Small intestine (tissue), 7 donors: ENCODE results near the gene NCKAP5. TPM values are rescaled to one million over a fixed set of nuclear protein-coding genes. Genes with fewer than 3 reads are reported as not detected.

Experiments used
- DNase-seq, 2 donors: peaks; one replicate each; pipeline versions ENCODE4 v3.0.0 to v3.0.0-alpha.2; 2013
- FAIRE-seq: peaks from 2 replicates; lab custom pipeline; 2012; peaks lifted over from hg19 to GRCh38; lab: Jason Lieb, UNC
- H3K27ac ChIP-seq, 3 donors: one replicate each; pipeline ENCODE4 v1.5.1; 2013; ENCODE audit warnings: low read length in 2 of 3, mild to moderate bottlenecking in 2 of 3, control low read depth in 1 of 3, inconsistent platforms in 1 of 3, low read depth in 1 of 3, moderate library complexity in 1 of 3
- H3K27me3 ChIP-seq, 3 donors: one replicate each; pipeline ENCODE4 v1.6.1; 2013; ENCODE audit warnings: low read length in 3 of 3, inconsistent platforms in 1 of 3; ENCODE audit not compliant: control insufficient read depth in 3 of 3, insufficient read depth in 3 of 3
- H3K36me3 ChIP-seq, 3 donors: one replicate each; pipeline ENCODE4 v1.6.1; 2013; ENCODE audit warnings: low read length in 3 of 3, inconsistent platforms in 1 of 3, low read depth in 1 of 3, mild to moderate bottlenecking in 1 of 3, moderate library complexity in 1 of 3; ENCODE audit not compliant: control insufficient read depth in 3 of 3, insufficient read depth in 2 of 3
- H3K4me1 ChIP-seq, 3 donors: one replicate each; pipeline ENCODE4 v1.6.1; 2013; ENCODE audit warnings: low read length in 2 of 3, inconsistent platforms in 1 of 3, low read depth in 1 of 3, mild to moderate bottlenecking in 1 of 3, moderate library complexity in 1 of 3; ENCODE audit not compliant: control insufficient read depth in 3 of 3, insufficient read depth in 2 of 3
- H3K4me3 ChIP-seq, 3 donors: one replicate each; pipeline ENCODE4 v1.5.1; 2013; ENCODE audit warnings: low read length in 3 of 3, control low read depth in 1 of 3, inconsistent platforms in 1 of 3, low read depth in 1 of 3, mild to moderate bottlenecking in 1 of 3, moderate library complexity in 1 of 3
- H3K9me3 ChIP-seq, 2 donors: one replicate each; pipeline ENCODE4 v1.6.1; 2013; ENCODE audit warnings: low read depth in 1 of 2, low read length in 1 of 2; ENCODE audit not compliant: control insufficient read depth in 2 of 2, insufficient read depth in 1 of 2
- WGBS, 3 donors: extraction: QIAGEN DNeasy Blood & Tissue Kit; methylation state at CpG; one replicate each; pipeline ENCODE4 v1.1.7; 2013; 5-methylcytosine and 5-hydroxymethylcytosine counted together
- polyA plus RNA-seq, 4 donors: library from polyadenylated mRNA; stranded (reverse) in 3 of 4; unstranded in 1 of 4; fragments of 200-250 nt in 3 of 4; fragments of 120-200 nt in 1 of 4; gene quantifications; one replicate each; pipeline versions ENCODE4 v1.2.1 to v1.2.3, GENCODE V29; 2013
- donor health status: healthy with polysubstance abuse.
- donor health status: control.
- donor health status: control.
- donor health status: Bipolar disorder and iron deficiency.
- donor health status: healthy.

The NCKAP5 gene
- polyA plus RNA-seq, 4 donors, result 0.52 to 7.8 (median 6.5) TPM

DNA sequence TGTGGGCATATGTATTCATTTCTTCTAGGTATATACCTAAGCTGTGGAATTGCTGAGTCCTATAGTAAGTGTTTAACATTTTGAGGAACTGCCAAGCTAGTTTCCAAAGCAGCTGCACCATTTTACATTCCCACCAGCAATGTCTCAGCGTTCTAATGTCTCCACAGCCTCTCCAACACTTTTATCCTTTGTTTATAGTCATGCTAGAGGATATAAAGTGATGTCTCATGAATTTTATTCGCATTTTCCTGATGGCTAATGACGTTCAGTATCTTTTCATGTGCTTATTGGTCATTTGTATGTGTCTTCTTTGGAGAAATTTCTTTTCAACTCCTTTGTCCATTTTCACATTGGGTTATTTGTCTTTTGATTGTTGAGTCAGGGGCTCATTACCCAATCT lies 295.2 kb downstream of the NCKAP5 start:
- Histone ChIP-seq H3K27ac (no peak overlapping the region), H3K27me3 (no peaks in the 10 kb centered on the region), H3K36me3 (no peaks in the 10 kb centered on the region), H3K9me3 (no peaks in the 10 kb centered on the region), H3K4me1 (no peaks in the 10 kb centered on the region), H3K4me3 (no peak overlapping the region)
- DNase-seq, result no peak
- 50 to 72% (median 68%) methylated on average over 3 of the region's 3 CpGs for WGBS, 3 donors
- FAIRE-seq, result no peak

DNA sequence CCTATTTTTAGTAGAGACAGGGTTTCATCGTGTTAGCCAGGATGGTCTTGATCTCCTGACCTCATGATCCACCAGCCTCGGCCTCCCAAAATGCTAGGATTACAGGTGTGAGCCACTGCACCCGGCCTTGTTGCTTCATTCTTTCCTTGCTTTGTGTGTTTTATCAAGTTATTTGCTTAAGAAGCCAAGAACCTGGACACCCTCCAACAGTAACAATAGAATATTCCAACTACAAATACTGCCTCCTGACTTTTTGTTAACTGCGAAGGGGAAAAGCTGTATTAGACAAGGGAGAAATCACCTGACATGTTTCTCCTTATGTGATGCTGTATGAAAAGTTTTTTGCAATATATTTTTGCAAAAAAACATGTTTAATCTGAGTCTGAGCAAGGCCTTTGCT lies 297.2 kb downstream of the NCKAP5 start:
- FAIRE-seq (no peak), DNase-seq (no peak)
- no peak overlapping the region for H3K4me3 ChIP-seq
- 80 to 84% (median 82%) methylated on average over 4 of the region's 4 CpGs for WGBS, 3 donors
- no peaks in the 10 kb centered on the region for H3K9me3 ChIP-seq
- H3K27ac ChIP-seq, result no peak overlapping the region
- peaks cover 0 to 2% (median 0%) of the 10 kb centered on the region in 3 donors for H3K4me1 ChIP-seq
- peaks cover 1 to 4% (median 2%) of the 10 kb centered on the region in 3 donors for H3K27me3 ChIP-seq
- H3K36me3 ChIP-seq, result no peaks in the 10 kb centered on the region

DNA sequence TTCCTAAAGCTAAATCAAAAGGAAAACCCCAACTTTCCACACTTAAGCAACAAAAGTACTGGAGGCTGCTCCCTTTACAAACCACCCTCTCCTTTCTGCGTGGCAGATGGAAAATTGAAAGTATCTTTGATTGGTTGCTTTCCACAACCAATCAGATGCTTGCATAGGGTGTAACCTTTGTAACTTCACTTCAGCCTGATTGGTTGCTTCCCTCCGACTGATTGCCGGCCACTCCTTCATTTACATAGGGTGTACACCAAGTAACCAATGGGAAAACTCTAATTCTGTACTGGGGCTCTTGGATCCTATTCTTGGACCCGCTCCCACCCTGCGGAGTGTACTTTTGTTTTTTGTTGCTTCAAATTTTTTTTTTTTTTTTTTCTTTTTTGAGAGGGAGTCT lies 297.7 kb downstream of the NCKAP5 start:
- DNase-seq (no peak), FAIRE-seq (no peak)
- WGBS, 3 donors, result 89 to 93% (median 89%) methylated on average over 5 of the region's 5 CpGs
- no peaks in the 10 kb centered on the region for H3K9me3 ChIP-seq
- H3K4me3 ChIP-seq, result no peak overlapping the region
- H3K27me3 ChIP-seq, result peaks cover 2 to 7% (median 4%) of the 10 kb centered on the region in 3 donors
- H3K36me3 ChIP-seq, result no peaks in the 10 kb centered on the region
- H3K4me1 ChIP-seq, result peaks cover 0 to 3% (median 1%) of the 10 kb centered on the region in 3 donors
- no peak overlapping the region for H3K27ac ChIP-seq

DNA sequence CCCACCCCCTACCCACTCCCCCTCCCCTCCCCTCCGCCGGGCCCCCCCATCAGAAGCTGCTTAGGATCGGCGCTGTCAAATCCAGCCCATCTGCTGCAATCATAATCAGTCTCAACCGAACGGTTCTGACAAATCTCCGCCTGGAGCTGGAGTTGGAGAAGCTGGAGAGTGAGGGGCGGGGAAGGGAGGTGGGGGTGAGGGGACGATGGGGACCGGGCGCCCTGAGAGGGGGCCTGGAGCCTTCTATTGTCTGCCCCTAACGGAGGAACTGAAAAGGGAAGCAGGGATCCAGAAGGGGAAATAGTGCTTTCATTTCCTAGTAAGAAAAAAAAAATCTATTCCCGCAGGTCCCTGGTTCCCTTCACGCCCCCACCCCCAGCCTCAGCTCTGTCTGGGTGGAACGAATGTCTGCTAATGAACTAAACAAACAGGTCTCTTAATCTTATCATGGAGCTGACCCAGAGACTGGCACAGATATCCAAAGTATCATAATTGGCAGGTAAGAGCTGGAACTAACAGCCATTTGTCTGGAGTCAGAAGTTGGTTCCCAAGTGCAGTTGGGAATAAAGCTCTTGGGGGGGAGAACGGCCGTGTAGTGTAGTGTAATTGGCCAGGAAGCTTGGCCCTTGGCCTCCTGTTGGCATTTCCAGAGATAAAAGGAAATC lies 301.2 kb downstream of the NCKAP5 start:
- FAIRE-seq (no peak), DNase-seq (peak in 1 of 2 donors; percentile 23)
- Histone ChIP-seq H3K4me1 (peaks cover 0 to 3% (median 3%) of the 10 kb centered on the region in 3 donors), H3K9me3 (no peaks in the 10 kb centered on the region), H3K27ac (no peak overlapping the region), H3K4me3 (peak overlapping the region in 2 of 3 donors; percentile 1 to 38), H3K36me3 (no peaks in the 10 kb centered on the region), H3K27me3 (peaks cover 2 to 10% (median 4%) of the 10 kb centered on the region in 3 donors)
- 1 to 2% (median 1%) methylated on average over 16 to 17 of the region's 17 CpGs for WGBS, 3 donors

DNA sequence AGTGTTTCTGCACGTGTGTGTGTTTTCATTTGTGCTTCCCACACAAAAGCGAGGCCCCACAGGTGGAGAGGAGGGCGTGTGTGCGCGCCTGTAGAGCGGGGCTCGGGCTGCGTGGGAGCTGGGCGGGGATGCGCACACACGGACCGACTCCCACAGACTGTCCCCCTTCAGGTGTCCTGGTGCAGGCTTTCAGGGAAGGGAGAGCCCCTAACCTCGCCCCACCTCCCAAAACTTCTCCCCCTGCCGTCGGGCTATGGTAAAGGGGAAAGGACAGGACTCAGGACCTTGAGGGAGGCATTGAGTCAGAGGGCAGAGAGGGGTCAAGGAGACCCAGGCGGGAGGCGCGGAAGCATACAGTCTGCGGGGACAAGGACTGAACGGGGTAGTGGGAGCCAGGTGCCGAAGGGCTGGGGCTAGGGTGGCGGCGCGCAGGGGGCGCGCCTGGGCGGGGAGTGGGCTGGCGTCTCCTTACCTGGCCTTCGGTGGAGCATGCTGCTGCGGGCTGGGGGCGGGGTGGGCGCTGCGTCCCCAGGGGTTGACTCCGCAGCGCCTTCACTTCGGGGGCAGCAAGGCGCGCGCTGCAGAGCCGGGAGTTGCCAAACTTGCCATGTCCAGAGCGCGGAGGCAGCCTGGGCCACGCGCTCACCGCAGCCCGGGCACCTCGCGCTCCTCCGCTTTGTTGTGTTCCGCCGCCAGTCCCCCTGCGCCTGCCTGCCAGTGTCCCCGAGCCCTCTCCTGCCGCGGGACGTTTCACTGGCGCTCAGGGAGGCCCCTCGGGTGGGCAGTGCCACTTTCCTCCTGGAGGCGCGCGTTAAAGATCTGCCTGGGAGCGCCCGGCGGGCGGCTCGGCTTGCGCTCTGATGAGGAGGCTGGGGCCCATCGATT lies 302.0 kb downstream of the NCKAP5 start:
- peak overlapping the region; percentile 5 to 38 (median 36) for H3K4me3 ChIP-seq
- H3K27me3 ChIP-seq, result peaks cover 2 to 10% (median 4%) of the 10 kb centered on the region in 3 donors
- 2 to 9% (median 7%) methylated on average over 42 to 68 of the region's 68 CpGs for WGBS, 3 donors
- FAIRE-seq, result no peak
- DNase-seq, result peak in 1 of 2 donors; percentile 48
- peaks cover 0 to 3% (median 3%) of the 10 kb centered on the region in 3 donors for H3K4me1 ChIP-seq
- no peaks in the 10 kb centered on the region for H3K36me3 ChIP-seq
- H3K9me3 ChIP-seq, result no peaks in the 10 kb centered on the region
- no peak overlapping the region for H3K27ac ChIP-seq

DNA sequence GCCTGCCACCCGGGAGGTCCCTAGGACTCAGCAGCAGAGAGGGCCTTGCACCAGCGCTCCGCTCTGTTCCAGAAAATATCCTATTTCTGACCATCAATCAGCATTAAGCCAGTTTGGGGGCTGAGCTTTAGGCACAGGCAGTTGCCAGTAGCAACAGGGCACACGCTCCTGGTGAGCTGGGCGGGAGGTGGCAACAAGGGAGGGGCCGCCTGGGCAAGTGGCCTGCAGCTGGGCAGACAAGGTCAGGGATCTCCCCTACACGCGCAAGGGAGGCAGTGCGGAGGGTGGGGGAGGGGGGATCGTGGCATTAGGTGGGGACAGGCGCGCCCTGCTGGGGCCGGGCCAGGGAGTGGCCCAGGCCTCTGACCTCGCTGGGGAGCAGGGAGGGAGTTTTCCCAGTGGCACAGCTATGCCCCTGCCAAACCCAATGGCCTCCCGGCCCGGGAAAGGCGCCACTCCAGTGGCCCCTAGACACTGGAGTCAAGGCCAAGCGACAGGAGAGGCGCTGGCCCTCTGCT lies 302.8 kb downstream of the NCKAP5 start:
- 15 to 30% (median 21%) methylated on average over 17 to 19 of the region's 19 CpGs for WGBS, 3 donors
- H3K4me1 ChIP-seq, result peaks cover 0 to 3% (median 3%) of the 10 kb centered on the region in 3 donors
- peak overlapping the region in 1 of 3 donors; percentile 38 for H3K4me3 ChIP-seq
- DNase-seq, result peak in 1 of 2 donors; percentile 13
- peaks cover 2 to 10% (median 4%) of the 10 kb centered on the region in 3 donors for H3K27me3 ChIP-seq
- no peak overlapping the region for H3K27ac ChIP-seq
- H3K36me3 ChIP-seq, result no peaks in the 10 kb centered on the region
- H3K9me3 ChIP-seq, result no peaks in the 10 kb centered on the region
- no peak for FAIRE-seq

DNA sequence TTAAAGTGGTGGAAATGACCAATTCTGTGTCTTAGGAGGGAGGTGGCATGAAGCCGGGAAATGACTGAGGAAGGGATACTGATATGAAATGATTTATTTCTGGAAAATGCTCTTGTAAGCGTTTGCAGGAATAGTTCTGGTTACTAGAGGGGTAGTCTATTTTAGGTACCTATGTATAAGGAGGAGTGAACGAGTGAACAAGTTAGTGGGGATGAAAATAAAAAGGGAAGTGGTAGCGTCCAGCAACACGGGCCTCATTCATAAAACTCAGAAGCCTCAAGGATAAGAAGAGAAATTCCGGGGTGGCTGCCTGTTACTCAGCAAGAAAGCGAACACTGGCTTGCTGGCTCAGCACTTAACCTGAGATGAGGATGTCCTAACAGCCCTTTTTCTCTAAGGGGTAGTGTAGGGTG lies 303.3 kb downstream of the NCKAP5 start:
- DNase-seq, result no peak
- no peak overlapping the region for H3K4me3 ChIP-seq
- FAIRE-seq, result no peak
- peaks cover 0 to 3% (median 3%) of the 10 kb centered on the region in 3 donors for H3K4me1 ChIP-seq
- WGBS, 3 donors, result 49 to 60% (median 54%) methylated on average over 7 of the region's 7 CpGs
- no peaks in the 10 kb centered on the region for H3K9me3 ChIP-seq
- peaks cover 2 to 10% (median 4%) of the 10 kb centered on the region in 3 donors for H3K27me3 ChIP-seq
- H3K27ac ChIP-seq, result no peak overlapping the region
- H3K36me3 ChIP-seq, result no peaks in the 10 kb centered on the region

DNA sequence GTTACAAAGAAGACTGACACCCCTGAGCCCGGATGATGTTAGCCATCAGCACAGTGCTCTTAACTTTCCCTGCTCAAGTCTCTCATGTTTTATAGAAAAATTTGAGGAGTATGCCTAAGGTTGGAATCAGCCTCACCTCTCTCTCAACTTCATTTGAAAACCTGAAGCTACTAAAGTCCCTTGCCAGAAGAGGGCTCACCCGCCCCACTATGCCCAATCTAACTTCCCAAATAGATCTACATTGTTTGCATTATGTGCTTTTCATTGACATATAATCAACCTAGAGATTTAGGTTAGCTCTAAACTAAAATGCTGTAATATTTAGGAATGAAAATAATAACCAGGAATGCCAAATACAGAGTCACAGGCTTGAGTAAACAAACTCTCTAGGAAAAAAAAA lies 305.4 kb downstream of the NCKAP5 start:
- 71 to 73% (median 71%) methylated on average over 2 of the region's 2 CpGs for WGBS, 3 donors

More for the DNA sequence above, 305.4 kb downstream of the NCKAP5 start:
- no peaks in the 10 kb centered on the region for H3K9me3 ChIP-seq
- peaks cover 2 to 10% (median 4%) of the 10 kb centered on the region in 3 donors for H3K27me3 ChIP-seq
- H3K36me3 ChIP-seq, result no peaks in the 10 kb centered on the region
- no peak for FAIRE-seq
- H3K27ac ChIP-seq, result no peak overlapping the region
- H3K4me3 ChIP-seq, result no peak overlapping the region
- no peak for DNase-seq
- H3K4me1 ChIP-seq, result peaks cover 0 to 3% (median 3%) of the 10 kb centered on the region in 3 donors
